HEK293T (cell line): Measurements from ENCODE around the gene RNF141.

Experiments
- BHLHE40 ChIP-seq: fragments of 450-650 bp; IDR thresholded peaks from 2 replicates; pipeline ENCODE4 v1.6.1; 2016; ENCODE audit warnings: mild to moderate bottlenecking, moderate library complexity, borderline replicate concordance
- ELF4 ChIP-seq: fragments of 450-650 bp; IDR thresholded peaks from 2 replicates; pipeline ENCODE4 v1.6.1; 2017; ENCODE audit warnings: antibody characterized with exemption
- FOXA1 ChIP-seq: fragments of 450-650 bp; IDR thresholded peaks from 2 replicates; pipeline ENCODE4 v1.6.1; 2016; ENCODE audit warnings: mild to moderate bottlenecking
- FOXK2 ChIP-seq: fragments of 450-650 bp; IDR thresholded peaks from 2 replicates; pipeline ENCODE4 v1.6.1; 2016; ENCODE audit warnings: mild to moderate bottlenecking
- HDGF ChIP-seq: fragments of 450-650 bp; IDR thresholded peaks from 2 replicates; pipeline ENCODE4 v1.6.1; 2017; ENCODE audit warnings: antibody characterized with exemption, borderline replicate concordance
- PKNOX1 ChIP-seq: fragments of 450-650 bp; IDR thresholded peaks from 2 replicates; pipeline ENCODE4 v1.6.1; 2016

- TF ChIP-seq PKNOX1 (no peak), FOXA1 (no peak), HDGF (no peak), ELF4 (no peak), BHLHE40 (no peak), FOXK2 (no peak)
Observed at GRCh38 chr11:10502065-10502680, 38.8 kb downstream of the RNF141 start.
